HL-60 (cell line): ENCODE results near the gene CDC42BPB.

ENCODE experiments used
- DNase-seq, 2 experiments: peaks; one replicate each; pipeline ENCODE4 v3.0.0-alpha.2; 2010 to 2020; ENCODE audit warnings: low read depth in 1 of 2, low spot score in 1 of 2
- H3K27ac ChIP-seq: fragments of 250-450 bp; sonication (Bioruptor Pico); replicated peaks from 2 replicates; pipeline ENCODE4 v1.5.1; 2020; ENCODE audit warnings: mild to moderate bottlenecking, moderate library complexity
- H3K27me3 ChIP-seq: fragments of 250-450 bp; sonication (Bioruptor Pico); 2 replicates; pipeline ENCODE4 v1.5.1; 2021; ENCODE audit warnings: mild to moderate bottlenecking, moderate library complexity; ENCODE audit not compliant: insufficient read depth, poor library complexity, severe bottlenecking
- H3K4me3 ChIP-seq: replicated peaks from 2 replicates; pipeline ENCODE4 v1.5.1; 2011; ENCODE audit warnings: mild to moderate bottlenecking, control low read depth, low read length; ENCODE audit not compliant: insufficient read depth
- GABPA ChIP-seq: IDR thresholded peaks from 2 replicates; pipeline ENCODE4 v1.6.1; 2012; ENCODE audit warnings: low read depth
- POLR2AphosphoS5 ChIP-seq: IDR thresholded peaks from 2 replicates; pipeline ENCODE4 v1.6.1; 2012; ENCODE audit warnings: low read depth
- SPI1 ChIP-seq: IDR thresholded peaks from 2 replicates; pipeline ENCODE4 v1.6.1; 2012; ENCODE audit warnings: low read depth, mild to moderate bottlenecking, borderline replicate concordance
- TF ChIP-seq, protein P1 (sequence below): IDR thresholded peaks from 2 replicates; pipeline ENCODE4 v1.6.1; 2012; ENCODE audit warnings: low read depth; ENCODE audit not compliant: insufficient replicate concordance
- TF ChIP-seq, protein P2 (sequence below): IDR thresholded peaks from one replicate; pipeline ENCODE4 v1.5.1; 2011; ENCODE audit warnings: low read length, control low read depth, inconsistent platforms; ENCODE audit not compliant: insufficient read depth

The CDC42BPB gene

GRCh38 chr14:103095210-103095778 is 37.9 kb upstream of the CDC42BPB start:
- no peak for DNase-seq
- TF ChIP-seq SPI1 (no peak), GABPA (no peak), POLR2AphosphoS5 (no peak)
- TF ChIP-seq, protein P1, sequence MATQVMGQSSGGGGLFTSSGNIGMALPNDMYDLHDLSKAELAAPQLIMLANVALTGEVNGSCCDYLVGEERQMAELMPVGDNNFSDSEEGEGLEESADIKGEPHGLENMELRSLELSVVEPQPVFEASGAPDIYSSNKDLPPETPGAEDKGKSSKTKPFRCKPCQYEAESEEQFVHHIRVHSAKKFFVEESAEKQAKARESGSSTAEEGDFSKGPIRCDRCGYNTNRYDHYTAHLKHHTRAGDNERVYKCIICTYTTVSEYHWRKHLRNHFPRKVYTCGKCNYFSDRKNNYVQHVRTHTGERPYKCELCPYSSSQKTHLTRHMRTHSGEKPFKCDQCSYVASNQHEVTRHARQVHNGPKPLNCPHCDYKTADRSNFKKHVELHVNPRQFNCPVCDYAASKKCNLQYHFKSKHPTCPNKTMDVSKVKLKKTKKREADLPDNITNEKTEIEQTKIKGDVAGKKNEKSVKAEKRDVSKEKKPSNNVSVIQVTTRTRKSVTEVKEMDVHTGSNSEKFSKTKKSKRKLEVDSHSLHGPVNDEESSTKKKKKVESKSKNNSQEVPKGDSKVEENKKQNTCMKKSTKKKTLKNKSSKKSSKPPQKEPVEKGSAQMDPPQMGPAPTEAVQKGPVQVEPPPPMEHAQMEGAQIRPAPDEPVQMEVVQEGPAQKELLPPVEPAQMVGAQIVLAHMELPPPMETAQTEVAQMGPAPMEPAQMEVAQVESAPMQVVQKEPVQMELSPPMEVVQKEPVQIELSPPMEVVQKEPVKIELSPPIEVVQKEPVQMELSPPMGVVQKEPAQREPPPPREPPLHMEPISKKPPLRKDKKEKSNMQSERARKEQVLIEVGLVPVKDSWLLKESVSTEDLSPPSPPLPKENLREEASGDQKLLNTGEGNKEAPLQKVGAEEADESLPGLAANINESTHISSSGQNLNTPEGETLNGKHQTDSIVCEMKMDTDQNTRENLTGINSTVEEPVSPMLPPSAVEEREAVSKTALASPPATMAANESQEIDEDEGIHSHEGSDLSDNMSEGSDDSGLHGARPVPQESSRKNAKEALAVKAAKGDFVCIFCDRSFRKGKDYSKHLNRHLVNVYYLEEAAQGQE, result no peak
- TF ChIP-seq, protein P2, sequence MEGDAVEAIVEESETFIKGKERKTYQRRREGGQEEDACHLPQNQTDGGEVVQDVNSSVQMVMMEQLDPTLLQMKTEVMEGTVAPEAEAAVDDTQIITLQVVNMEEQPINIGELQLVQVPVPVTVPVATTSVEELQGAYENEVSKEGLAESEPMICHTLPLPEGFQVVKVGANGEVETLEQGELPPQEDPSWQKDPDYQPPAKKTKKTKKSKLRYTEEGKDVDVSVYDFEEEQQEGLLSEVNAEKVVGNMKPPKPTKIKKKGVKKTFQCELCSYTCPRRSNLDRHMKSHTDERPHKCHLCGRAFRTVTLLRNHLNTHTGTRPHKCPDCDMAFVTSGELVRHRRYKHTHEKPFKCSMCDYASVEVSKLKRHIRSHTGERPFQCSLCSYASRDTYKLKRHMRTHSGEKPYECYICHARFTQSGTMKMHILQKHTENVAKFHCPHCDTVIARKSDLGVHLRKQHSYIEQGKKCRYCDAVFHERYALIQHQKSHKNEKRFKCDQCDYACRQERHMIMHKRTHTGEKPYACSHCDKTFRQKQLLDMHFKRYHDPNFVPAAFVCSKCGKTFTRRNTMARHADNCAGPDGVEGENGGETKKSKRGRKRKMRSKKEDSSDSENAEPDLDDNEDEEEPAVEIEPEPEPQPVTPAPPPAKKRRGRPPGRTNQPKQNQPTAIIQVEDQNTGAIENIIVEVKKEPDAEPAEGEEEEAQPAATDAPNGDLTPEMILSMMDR, result no peak
- Histone ChIP-seq H3K27me3 (peaks cover 10% of the 10 kb centered on the region), H3K27ac (no peak overlapping the region), H3K4me3 (no peak overlapping the region)

DNA sequence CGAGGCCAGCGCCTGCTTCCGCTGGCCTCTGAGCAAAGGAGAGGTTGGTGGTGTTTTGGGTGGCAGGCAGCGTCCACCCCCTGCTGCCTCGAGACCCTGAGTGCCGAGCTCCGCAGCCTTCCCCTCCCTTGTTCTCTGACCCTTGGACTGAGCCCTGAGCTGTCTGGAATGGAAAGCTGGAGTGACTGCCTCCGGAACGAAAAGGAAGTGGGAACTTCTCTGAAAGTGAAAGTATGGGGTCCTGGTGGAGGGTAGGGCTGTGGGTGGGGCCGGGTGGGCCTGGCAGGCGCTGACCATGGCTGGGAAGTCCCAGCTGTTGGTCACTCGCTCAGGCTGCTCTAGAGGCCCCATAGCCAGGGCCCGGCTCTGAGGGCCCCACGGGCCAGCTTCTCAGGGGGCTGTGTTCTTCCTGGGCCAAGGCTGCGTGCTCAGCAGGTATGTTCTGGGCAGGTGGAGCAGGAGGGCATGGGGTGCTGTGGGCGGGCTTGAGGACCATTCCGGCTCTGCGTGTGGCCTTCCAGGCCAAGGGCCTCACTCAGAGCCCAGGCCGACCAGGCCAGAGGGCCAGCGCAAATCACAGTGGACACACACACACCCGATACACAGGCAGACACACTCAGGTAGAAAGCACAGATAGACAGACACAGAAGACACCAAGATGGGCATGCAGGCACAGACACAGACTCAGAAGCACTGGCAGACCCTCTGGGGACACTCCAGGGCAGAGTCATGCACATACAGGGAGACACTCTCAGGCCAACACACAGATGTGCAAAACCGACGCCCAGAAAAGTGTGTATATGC is 37.3 kb upstream of the CDC42BPB start, which contains the start of gene EXOC3L4:
Gene EXOC3L4 (plus strand): TSS at position 320 of the 804 bp plus-strand sequence. CDS start 5,495 bp downstream, outside the sequence.
- no peak for DNase-seq
- TF ChIP-seq, protein P1, result no peak
- TF ChIP-seq POLR2AphosphoS5 (no peak), GABPA (no peak), SPI1 (no peak)
- TF ChIP-seq, protein P2, result no peak
- Histone ChIP-seq H3K27ac (no peak within 1 kb of the TSS), H3K27me3 (peaks cover 10% of the 10 kb centered on the region), H3K4me3 (no peak within 1 kb of the TSS)

DNA sequence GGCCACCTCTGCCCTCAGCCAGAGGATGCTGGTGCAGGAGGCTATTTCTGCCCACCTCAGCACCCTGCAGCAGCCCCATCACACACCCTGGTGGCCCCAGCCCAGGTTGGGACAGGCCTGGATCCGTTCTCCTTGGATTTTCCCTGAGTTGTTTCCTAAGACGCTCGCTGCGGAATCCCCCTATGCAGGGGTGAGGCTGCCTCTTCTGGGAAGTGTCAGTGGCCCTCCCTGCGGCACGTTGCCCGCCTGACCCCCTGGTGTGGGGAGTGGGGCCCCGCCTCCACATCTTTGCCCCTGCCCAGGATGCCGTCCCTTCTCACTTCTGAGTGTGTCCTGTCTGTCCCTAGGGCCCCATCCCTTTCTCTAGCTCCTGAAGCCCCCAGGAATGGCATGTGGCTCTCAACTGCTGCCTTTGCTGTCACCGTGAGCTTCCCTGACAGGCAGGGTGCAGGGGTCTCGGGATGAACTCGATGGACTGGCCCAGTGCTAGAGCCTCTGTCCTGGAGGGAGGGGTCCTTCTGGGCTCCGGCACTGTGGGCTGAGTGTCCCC is 36.6 kb upstream of the CDC42BPB start:
- H3K27me3 ChIP-seq, result peaks cover 10% of the 10 kb centered on the region
- DNase-seq, result no peak

More for the DNA sequence above, 36.6 kb upstream of the CDC42BPB start:
- no peak overlapping the region for H3K4me3 ChIP-seq
- H3K27ac ChIP-seq, result no peak overlapping the region
- TF ChIP-seq, protein P2, result no peak
- TF ChIP-seq POLR2AphosphoS5, result no peak
- TF ChIP-seq GABPA, result no peak
- TF ChIP-seq, protein P1, result no peak
- TF ChIP-seq SPI1, result no peak
